Measurements from ENCODE around the gene ZNF804B. TPM values are rescaled to one million over a fixed set of nuclear protein-coding genes. Genes with fewer than 3 reads are reported as not detected.

Gene ZNF804B
- total RNA-seq, 2 experiments from 2014 or later: not detected

DNA sequence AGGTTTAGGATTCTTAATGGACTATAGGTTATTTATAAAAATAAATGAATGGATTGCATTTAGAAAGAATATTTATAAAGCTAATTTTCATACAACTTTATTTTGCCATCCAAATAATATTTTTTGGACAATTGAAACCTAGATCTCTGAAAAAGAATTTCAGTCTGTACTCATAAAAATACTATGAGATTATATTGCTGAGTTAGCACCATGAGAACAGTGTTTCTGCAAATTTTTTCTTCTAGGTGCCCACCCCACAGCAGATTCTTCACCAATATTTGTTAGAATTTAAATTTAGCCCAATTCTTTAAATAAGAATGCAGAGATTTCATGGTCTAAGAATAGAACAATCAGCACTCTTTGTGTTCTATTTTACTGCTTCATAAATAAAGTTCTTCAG, 121.6 kb downstream of the ZNF804B start:
- no TSS peak for BruUV-seq (replicated peaks)
- Histone ChIP-seq H3K4me1 (ENCODE audit: insufficient read depth, low read length, poor library complexity, severe bottlenecking) (no peaks in the 10 kb centered on the region), H3K4me2 (ENCODE audit: low read length) (no peak overlapping the region), H3K36me3 (ENCODE audit: insufficient read depth, low read length) (no peaks in the 10 kb centered on the region), H3K4me3 (ENCODE audit: low read depth, low read length, poor library complexity, severe bottlenecking) (no peak overlapping the region), H3K27ac (ENCODE audit: low read depth, low read length, poor library complexity, severe bottlenecking) (no peak overlapping the region), H3K9me2 (ENCODE audit: insufficient read depth, low read length) (no peaks in the 10 kb centered on the region), H4K20me1 (ENCODE audit: insufficient read depth, low read length) (no peaks in the 10 kb centered on the region), H2AFZ (ENCODE audit: low read length) (no peak overlapping the region), H3K79me2 (ENCODE audit: insufficient read depth, low read depth, low read length) (no peaks in the 10 kb centered on the region), H3K9me3 (ENCODE audit: low read length) (no peaks in the 10 kb centered on the region)
- CTCF ChIA-PET (ENCODE audit: unreplicated experiment): no interaction called here
- TF ChIP-seq, protein P1, sequence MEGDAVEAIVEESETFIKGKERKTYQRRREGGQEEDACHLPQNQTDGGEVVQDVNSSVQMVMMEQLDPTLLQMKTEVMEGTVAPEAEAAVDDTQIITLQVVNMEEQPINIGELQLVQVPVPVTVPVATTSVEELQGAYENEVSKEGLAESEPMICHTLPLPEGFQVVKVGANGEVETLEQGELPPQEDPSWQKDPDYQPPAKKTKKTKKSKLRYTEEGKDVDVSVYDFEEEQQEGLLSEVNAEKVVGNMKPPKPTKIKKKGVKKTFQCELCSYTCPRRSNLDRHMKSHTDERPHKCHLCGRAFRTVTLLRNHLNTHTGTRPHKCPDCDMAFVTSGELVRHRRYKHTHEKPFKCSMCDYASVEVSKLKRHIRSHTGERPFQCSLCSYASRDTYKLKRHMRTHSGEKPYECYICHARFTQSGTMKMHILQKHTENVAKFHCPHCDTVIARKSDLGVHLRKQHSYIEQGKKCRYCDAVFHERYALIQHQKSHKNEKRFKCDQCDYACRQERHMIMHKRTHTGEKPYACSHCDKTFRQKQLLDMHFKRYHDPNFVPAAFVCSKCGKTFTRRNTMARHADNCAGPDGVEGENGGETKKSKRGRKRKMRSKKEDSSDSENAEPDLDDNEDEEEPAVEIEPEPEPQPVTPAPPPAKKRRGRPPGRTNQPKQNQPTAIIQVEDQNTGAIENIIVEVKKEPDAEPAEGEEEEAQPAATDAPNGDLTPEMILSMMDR (conservative IDR thresholded peaks at IDR 0.05; ENCODE audit: low read length): no peak
- no peak for TF ChIP-seq EZH2phosphoT487 (IDR thresholded peaks at IDR 0.05; ENCODE audit: borderline replicate concordance, low read depth, low read length)
- POLR2A ChIA-PET: no interaction called here
- intact Hi-C loops (cut with micrococcal nuclease; ENCODE audit: unreplicated experiment): no loop called here
- DNase-seq (ENCODE audit: low spot score): no peak

DNA sequence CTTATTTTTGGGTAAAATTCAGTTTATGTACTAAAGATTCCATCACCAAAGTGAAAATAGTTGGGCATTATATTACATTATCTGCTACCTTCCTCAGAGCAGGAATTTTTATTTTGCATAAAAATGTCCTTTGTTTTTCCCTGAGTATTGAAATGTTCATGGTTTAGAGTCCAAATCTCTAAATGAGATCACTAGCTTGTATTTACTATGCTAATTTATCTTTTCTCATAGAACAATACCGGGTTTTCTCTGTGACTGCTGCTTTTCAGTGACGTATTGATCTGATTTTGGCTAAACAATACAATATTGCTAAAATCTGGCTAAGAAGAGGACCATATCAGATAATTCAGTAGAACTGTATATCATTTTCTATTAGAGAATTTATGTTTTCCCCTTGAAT, 125.6 kb downstream of the ZNF804B start:
- no peaks in the 10 kb centered on the region for H3K4me1 ChIP-seq (ENCODE audit: insufficient read depth, low read length, poor library complexity, severe bottlenecking)
- no TSS peak for BruUV-seq (replicated peaks)
- intact Hi-C loops (cut with micrococcal nuclease; ENCODE audit: unreplicated experiment): no loop called here
- POLR2A ChIA-PET: no interaction called here
- no peak for DNase-seq (ENCODE audit: low spot score)
- H3K79me2 ChIP-seq (ENCODE audit: insufficient read depth, low read depth, low read length): no peaks in the 10 kb centered on the region
- no peak overlapping the region for H2AFZ ChIP-seq (ENCODE audit: low read length)
- H3K9me3 ChIP-seq (ENCODE audit: low read length): no peaks in the 10 kb centered on the region
- no peak overlapping the region for H3K27ac ChIP-seq (ENCODE audit: low read depth, low read length, poor library complexity, severe bottlenecking)
- no peaks in the 10 kb centered on the region for H3K36me3 ChIP-seq (ENCODE audit: insufficient read depth, low read length)
- no peak for TF ChIP-seq EZH2phosphoT487 (IDR thresholded peaks at IDR 0.05; ENCODE audit: borderline replicate concordance, low read depth, low read length)
- TF ChIP-seq, protein P1 (conservative IDR thresholded peaks at IDR 0.05; ENCODE audit: low read length): no peak
- no peaks in the 10 kb centered on the region for H4K20me1 ChIP-seq (ENCODE audit: insufficient read depth, low read length)
- H3K4me2 ChIP-seq (ENCODE audit: low read length): no peak overlapping the region
- no peak overlapping the region for H3K4me3 ChIP-seq (ENCODE audit: low read depth, low read length, poor library complexity, severe bottlenecking)
- no peaks in the 10 kb centered on the region for H3K9me2 ChIP-seq (ENCODE audit: insufficient read depth, low read length)
- CTCF ChIA-PET (ENCODE audit: unreplicated experiment): no interaction called here

DNA sequence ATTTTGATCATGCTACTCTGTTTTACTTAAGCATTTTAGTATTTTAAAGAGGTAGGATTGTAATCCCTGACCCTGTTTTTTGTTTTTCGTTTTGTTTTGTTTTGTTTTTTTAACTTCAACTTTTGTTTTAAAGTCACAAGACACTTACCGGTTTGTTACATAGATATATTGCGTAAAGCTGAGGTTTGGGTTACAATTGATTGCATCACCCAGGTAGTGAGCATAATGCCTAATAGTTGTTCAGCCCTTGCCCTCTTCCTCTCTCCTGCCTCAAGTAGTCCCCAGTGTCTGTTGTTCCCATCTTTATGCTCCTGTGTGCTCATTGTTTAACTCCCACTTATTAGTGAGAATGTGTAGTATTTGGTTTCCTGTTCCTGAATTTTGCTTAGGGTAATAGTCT, 129.2 kb downstream of the ZNF804B start:
- no peak overlapping the region for H2AFZ ChIP-seq (ENCODE audit: low read length)
- DNase-seq (ENCODE audit: low spot score): no peak
- H3K27ac ChIP-seq (ENCODE audit: low read depth, low read length, poor library complexity, severe bottlenecking): no peak overlapping the region
- ChIA-PET CTCF (ENCODE audit: unreplicated experiment) (no interaction called here), POLR2A (no interaction called here)
- no peaks in the 10 kb centered on the region for H3K79me2 ChIP-seq (ENCODE audit: insufficient read depth, low read depth, low read length)
- H3K9me3 ChIP-seq (ENCODE audit: low read length): no peaks in the 10 kb centered on the region
- H4K20me1 ChIP-seq (ENCODE audit: insufficient read depth, low read length): no peaks in the 10 kb centered on the region
- no peak overlapping the region for H3K4me3 ChIP-seq (ENCODE audit: low read depth, low read length, poor library complexity, severe bottlenecking)
- TF ChIP-seq, protein P1 (conservative IDR thresholded peaks at IDR 0.05; ENCODE audit: low read length): no peak
- no peak for TF ChIP-seq EZH2phosphoT487 (IDR thresholded peaks at IDR 0.05; ENCODE audit: borderline replicate concordance, low read depth, low read length)
- H3K4me2 ChIP-seq (ENCODE audit: low read length): no peak overlapping the region
- H3K4me1 ChIP-seq (ENCODE audit: insufficient read depth, low read length, poor library complexity, severe bottlenecking): no peaks in the 10 kb centered on the region
- intact Hi-C loops (cut with micrococcal nuclease; ENCODE audit: unreplicated experiment): no loop called here
- no peaks in the 10 kb centered on the region for H3K36me3 ChIP-seq (ENCODE audit: insufficient read depth, low read length)
- BruUV-seq (replicated peaks): no TSS peak
- H3K9me2 ChIP-seq (ENCODE audit: insufficient read depth, low read length): no peaks in the 10 kb centered on the region

All from OCI-LY7 (cell line).